SK-N-SH (cell line): Measurements from ENCODE around the gene EIPR1. TPM values are rescaled to one million over a fixed set of nuclear protein-coding genes. Genes with fewer than 3 reads are reported as not detected.

Experiments used
- CTCF ChIA-PET: fragments of 300-600, 350-600 bp; formaldehyde crosslinking; extraction: SDS; loops from one replicate; lab custom pipeline; 2021; lab: Yijun Ruan, JAX
- POLR2A ChIA-PET: fragments of 350-600 bp; sonication (Branson Sonifier 250); formaldehyde crosslinking; extraction: SDS; loops from one replicate; lab custom pipeline; 2020; ENCODE audit warnings: antibody characterized with exemption, inconsistent platforms; lab: Yijun Ruan, JAX
- DNase-seq: peaks from one replicate; pipeline ENCODE4 v3.0.0; 2012
- H2AFZ ChIP-seq: fragments of 200-600 bp; sonication (generic); 2 replicates; pipeline ENCODE4 v1.8.1; 2016; ENCODE audit warnings: antibody characterized with exemption, mild to moderate bottlenecking, low read depth
- H3F3A ChIP-seq: fragments of 200-600 bp; sonication (generic); replicated peaks from 2 replicates; pipeline ENCODE3; 2016; ENCODE audit warnings: antibody characterized with exemption, mild to moderate bottlenecking; ENCODE audit not compliant: insufficient read depth
- H3K27ac ChIP-seq, 2 experiments: fragments of 200-500 bp in 1 of 2; fragments of 200-600 bp in 1 of 2; sonication (Bioruptor generic) in 1 of 2; sonication (generic), shearing (Covaris generic) in 1 of 2; 2 replicates each; pipeline versions ENCODE4 v1.5.1 to v1.6.1; 2014 to 2016; ENCODE audit warnings: low read depth in 2 of 2, inconsistent platforms in 1 of 2, low read length in 1 of 2, mild to moderate bottlenecking in 1 of 2, mixed read lengths in 1 of 2
- H3K27me3 ChIP-seq: fragments of 200-600 bp; sonication (generic), shearing (Covaris generic); 2 replicates; pipeline ENCODE4 v1.6.1; 2016; ENCODE audit warnings: mixed run types; ENCODE audit not compliant: insufficient read depth
- H3K36me3 ChIP-seq, 2 experiments: fragments of 200-500 bp in 1 of 2; fragments of 200-600 bp in 1 of 2; sonication (Bioruptor generic) in 1 of 2; sonication (generic) in 1 of 2; replicated peaks in 1 of 2; 2 replicates each; pipeline versions ENCODE3 to v1.5.1; 2014 to 2016; ENCODE audit warnings: low read length in 1 of 2, mild to moderate bottlenecking in 1 of 2; ENCODE audit not compliant: insufficient read depth in 2 of 2, control insufficient read depth in 1 of 2
- H3K4me1 ChIP-seq, 2 experiments: fragments of 200-500 bp in 1 of 2; fragments of 200-600 bp in 1 of 2; sonication (Bioruptor generic) in 1 of 2; sonication (generic), shearing (Covaris generic) in 1 of 2; 2 replicates each; pipeline versions ENCODE4 v1.5.1 to v1.6.1; 2014 to 2016; ENCODE audit warnings: low read depth in 1 of 2, low read length in 1 of 2, mixed run types in 1 of 2; ENCODE audit not compliant: insufficient read depth in 2 of 2, control insufficient read depth in 1 of 2
- H3K4me2 ChIP-seq: fragments of 200-600 bp; sonication (generic), shearing (Covaris generic); 2 replicates; pipeline ENCODE4 v1.6.1; 2017; ENCODE audit warnings: mixed run types
- H3K4me3 ChIP-seq, 2 experiments: fragments of 200-500 bp in 1 of 2; fragments of 200-600 bp in 1 of 2; sonication (Bioruptor generic) in 1 of 2; sonication (generic), shearing (Covaris generic) in 1 of 2; 2 replicates each; pipeline versions ENCODE4 v1.5.1 to v1.8.1; 2014 to 2016; ENCODE audit warnings: low read depth in 2 of 2, inconsistent platforms in 1 of 2, low read length in 1 of 2, mild to moderate bottlenecking in 1 of 2, mixed read lengths in 1 of 2, moderate library complexity in 1 of 2
- H3K79me2 ChIP-seq: fragments of 200-600 bp; sonication (generic); 2 replicates; pipeline ENCODE4 v1.8.1; 2017; ENCODE audit warnings: mild to moderate bottlenecking; ENCODE audit not compliant: insufficient read depth
- H3K9ac ChIP-seq: fragments of 200-600 bp; sonication (generic); 2 replicates; pipeline ENCODE4 v1.6.1; 2017; ENCODE audit warnings: mixed run types
- H3K9me2 ChIP-seq: fragments of 200-600 bp; sonication (generic); 2 replicates; pipeline ENCODE4 v1.6.1; 2017; ENCODE audit warnings: mixed run types
- H3K9me3 ChIP-seq: fragments of 200-600 bp; sonication (generic); 2 replicates; pipeline ENCODE4 v1.6.1; 2017; ENCODE audit warnings: mixed run types, mild to moderate bottlenecking, moderate library complexity
- H4K20me1 ChIP-seq: fragments of 200-600 bp; sonication (generic); 2 replicates; pipeline ENCODE4 v1.6.1; 2017; ENCODE audit warnings: mild to moderate bottlenecking, mixed run types; ENCODE audit not compliant: insufficient read depth
- CHD2 ChIP-seq: fragments of 150-350 bp; IDR thresholded peaks from 2 replicates; pipeline ENCODE4 v1.6.1; 2018; ENCODE audit warnings: low read length; ENCODE audit not compliant: partially characterized antibody
- EP300 ChIP-seq, 2 experiments: IDR thresholded peaks; 2 replicates each; pipeline versions ENCODE4 v1.4.0 to v1.6.1; 2012; ENCODE audit warnings: borderline replicate concordance in 1 of 2, low read depth in 1 of 2, low read length in 1 of 2
- FOSL2 ChIP-seq: IDR thresholded peaks from 2 replicates; pipeline ENCODE4 v1.4.0; 2012; ENCODE audit warnings: low read depth, mild to moderate bottlenecking, moderate library complexity, borderline replicate concordance
- GABPA ChIP-seq: IDR thresholded peaks from 2 replicates; pipeline ENCODE4 v1.4.0; 2012; ENCODE audit warnings: low read depth, mild to moderate bottlenecking
- MAX ChIP-seq: IDR thresholded peaks from 2 replicates; pipeline ENCODE4 v1.4.0; 2012; ENCODE audit warnings: low read depth
- MEF2A ChIP-seq: IDR thresholded peaks from 2 replicates; pipeline ENCODE4 v1.4.0; 2012; ENCODE audit warnings: low read depth, borderline replicate concordance
- MXI1 ChIP-seq: IDR thresholded peaks from 2 replicates; pipeline ENCODE4 v1.6.1; 2012; ENCODE audit warnings: mild to moderate bottlenecking, low read depth, low read length, improper control_type of control experiment
- NFIC ChIP-seq: IDR thresholded peaks from 2 replicates; pipeline ENCODE4 v1.4.0; 2012; ENCODE audit warnings: borderline replicate concordance
- NRF1 ChIP-seq: IDR thresholded peaks from 2 replicates; pipeline ENCODE4 v1.6.1; 2012; ENCODE audit warnings: low read depth, mild to moderate bottlenecking, low read length
- RCOR1 ChIP-seq: fragments of 150-350 bp; IDR thresholded peaks from 2 replicates; pipeline ENCODE4 v1.6.1; 2017; ENCODE audit warnings: antibody characterized with exemption, low read length
- REST ChIP-seq: IDR thresholded peaks from 2 replicates; pipeline ENCODE4 v1.6.1; 2012; ENCODE audit warnings: mild to moderate bottlenecking, low read depth, low read length, moderate library complexity
- RFX5 ChIP-seq: IDR thresholded peaks from 2 replicates; pipeline ENCODE4 v1.6.1; 2012; ENCODE audit warnings: mild to moderate bottlenecking, improper control_type of control experiment, low read length
- RXRA ChIP-seq: IDR thresholded peaks from 2 replicates; pipeline ENCODE4 v1.4.0; 2012; ENCODE audit warnings: low read depth, mild to moderate bottlenecking, borderline replicate concordance
- SIN3A ChIP-seq: IDR thresholded peaks from 2 replicates; pipeline ENCODE4 v1.6.1; 2012; ENCODE audit warnings: low read depth, mild to moderate bottlenecking, low read length, moderate library complexity, borderline replicate concordance
- SMC3 ChIP-seq: IDR thresholded peaks from 2 replicates; pipeline ENCODE4 v1.6.1; 2012; ENCODE audit warnings: low read depth, low read length, improper control_type of control experiment
- YY1 ChIP-seq: IDR thresholded peaks from 2 replicates; pipeline ENCODE4 v1.4.0; 2012; ENCODE audit warnings: low read depth, mild to moderate bottlenecking
- ZBTB33 ChIP-seq: IDR thresholded peaks from 2 replicates; pipeline ENCODE4 v1.4.0; 2012; ENCODE audit warnings: low read depth, borderline replicate concordance
- WGBS: methylation state at CpG from one replicate; pipeline ENCODE4 v1.1.6; 2017; ENCODE audit warnings: low lambda C conversion rate; 5-methylcytosine and 5-hydroxymethylcytosine counted together
- polyA plus RNA-seq, 3 experiments: library from polyadenylated mRNA; depleted of rRNA; stranded (reverse); fragments of >200 nt; gene quantifications; 2 replicates each; pipeline ENCODE4 v1.2.3, GENCODE V29; 2012

The EIPR1 gene
- polyA plus RNA-seq, 1 of the 3 experiments (the other 2 are of a cell fraction): 85.9 TPM

GRCh38 chr2:3313781-3314375, 63.7 kb downstream of the EIPR1 start:
- no peaks in the 10 kb centered on the region for H3K27me3 ChIP-seq
- TF ChIP-seq MXI1 (peak; percentile 69; the same call in 1 of the 2 replicates), EP300 (IDR thresholded peaks at IDR 0.05; ENCODE audit: borderline replicate concordance in 1 of 2, low read depth in 1 of 2, low read length in 1 of 2) (peak in 1 of 2 experiments; percentile 64; a peak in 2 of 4 replicates), CHD2 (peak; percentile 41), RXRA (no peak), RCOR1 (peak; percentile 52; the same call in 1 of the 2 replicates)
- peaks cover 0 to 16% of the 10 kb centered on the region in 2 experiments for H3K36me3 ChIP-seq
- H3K27ac ChIP-seq: peak overlapping the region in 1 of 2 experiments; percentile 94; a peak in 2 of 4 replicates
- peak; percentile 91 for DNase-seq
- H3K9me2 ChIP-seq: no peaks in the 10 kb centered on the region
- no peaks in the 10 kb centered on the region for H3K9me3 ChIP-seq
- peaks cover 0 to 24% of the 10 kb centered on the region in 2 experiments; a peak in 2 of 4 replicates for H3K4me1 ChIP-seq
- POLR2A ChIA-PET: interaction anchor here (1.0 to 2.0 kb wide), 7 partner anchors 10 to 213 kb away, joined by 3 to 13 read pairs (median 4); partner anchors contain the start of genes EIPR1 and TRAPPC12
- no peak overlapping the region; a peak in 1 of 4 replicates for H3K4me3 ChIP-seq
- H3K4me2 ChIP-seq: no peak overlapping the region
- CTCF ChIA-PET: interaction anchor here (0.6 to 2.1 kb wide), 11 partner anchors 9 to 844 kb away, joined by 3 to 15 read pairs (median 4); partner anchors contain the start of gene TRAPPC12
- WGBS: 63% methylated on average over 27 of the region's 27 CpGs
- no peaks in the 10 kb centered on the region for H3F3A ChIP-seq
- no peak overlapping the region for H2AFZ ChIP-seq
- peaks cover 13% of the 10 kb centered on the region; the same call in 1 of the 2 replicates for H4K20me1 ChIP-seq
- peaks cover 26% of the 10 kb centered on the region for H3K79me2 ChIP-seq
- H3K9ac ChIP-seq: no peak overlapping the region

GRCh38 chr2:3312576-3313345, 64.9 kb downstream of the EIPR1 start:
- Histone ChIP-seq H2AFZ (no peak overlapping the region), H3K27ac (no peak overlapping the region; a peak in 1 of 4 replicates), H3K36me3 (peaks cover 0 to 6% of the 10 kb centered on the region in 2 experiments), H3K27me3 (no peaks in the 10 kb centered on the region), H3K4me2 (no peak overlapping the region), H4K20me1 (peaks cover 13% of the 10 kb centered on the region; the same call in 1 of the 2 replicates), H3K4me1 (peaks cover 0 to 24% of the 10 kb centered on the region in 2 experiments; a peak in 2 of 4 replicates), H3F3A (no peaks in the 10 kb centered on the region), H3K9me2 (no peaks in the 10 kb centered on the region), H3K9me3 (no peaks in the 10 kb centered on the region), H3K4me3 (no peak overlapping the region), H3K79me2 (peaks cover 26% of the 10 kb centered on the region), H3K9ac (no peak overlapping the region)
- DNase-seq: peak; percentile 35
- ChIA-PET CTCF (interaction anchor here (0.9 to 2.1 kb wide), 6 partner anchors 8 to 312 kb away, joined by 3 to 15 read pairs (median 4); partner anchors contain the start of gene TRAPPC12), POLR2A (interaction anchor here (1.0 to 2.0 kb wide), 4 partner anchors 65 to 212 kb away, joined by 3 to 13 read pairs (median 4); partner anchors contain the start of gene EIPR1)
- WGBS: 96% methylated on average over 12 of the region's 12 CpGs
- TF ChIP-seq FOSL2 (no peak), MAX (no peak), ZBTB33 (no peak), SMC3 (no peak), YY1 (no peak), MEF2A (no peak), SIN3A (no peak), REST (no peak), EP300 (IDR thresholded peaks at IDR 0.05; ENCODE audit: borderline replicate concordance in 1 of 2, low read depth in 1 of 2, low read length in 1 of 2) (no peak), NFIC (no peak), GABPA (no peak), NRF1 (no peak), RFX5 (no peak)
